ENCODE data around the gene TUNAR. TPM values are rescaled to one million over a fixed set of nuclear protein-coding genes. Genes with fewer than 3 reads are reported as not detected.
"Not testable (repeated sequence)": the region's sequence is repeated elsewhere in the genome, so short reads cannot be mapped to it uniquely, and the experiment has no call there.

The TUNAR gene
- total RNA-seq, 1 donor from 2014 or later, result not detected

- intact Hi-C loops (cut with DNase I), result no loop called here
- H3K4me1 ChIP-seq, result no peaks in the 10 kb centered on the region
These were observed 81.5 kb downstream of the TUNAR start for GRCh38 chr14:95958105-95958504.

GRCh38 chr14:95959317-95959716 is 82.7 kb downstream of the TUNAR start:
- Histone ChIP-seq H3K4me3 (no peak overlapping the region), H3K36me3 (no peaks in the 10 kb centered on the region), H3K27ac (no peak overlapping the region), H3K4me1 (no peaks in the 10 kb centered on the region), H3K27me3 (no peaks in the 10 kb centered on the region), H3K9me3 (no peaks in the 10 kb centered on the region)
- TF ChIP-seq CTCF (IDR thresholded peaks at IDR 0.05), result no peak
- no peak for DNase-seq (ENCODE audit: low spot score in 2 of 2)
- intact Hi-C loops (cut with DNase I), result no loop called here

More at GRCh38 chr14:95958105-95958504, 81.5 kb downstream of the TUNAR start:
- TF ChIP-seq CTCF (IDR thresholded peaks at IDR 0.05), result no peak
- Histone ChIP-seq H3K36me3 (no peaks in the 10 kb centered on the region), H3K27me3 (no peaks in the 10 kb centered on the region), H3K27ac (no peak overlapping the region), H3K4me3 (no peak overlapping the region), H3K9me3 (no peaks in the 10 kb centered on the region)
- DNase-seq (ENCODE audit: low spot score in 2 of 2), result no peak

- intact Hi-C loops (cut with DNase I), result no loop called here
- H3K36me3 ChIP-seq, result no peaks in the 10 kb centered on the region
- no peak overlapping the region for H3K4me3 ChIP-seq
- H3K4me1 ChIP-seq, result no peaks in the 10 kb centered on the region
- DNase-seq (ENCODE audit: low spot score in 2 of 2), result no peak
- no peaks in the 10 kb centered on the region for H3K9me3 ChIP-seq
- H3K27ac ChIP-seq, result no peak overlapping the region
- no peaks in the 10 kb centered on the region for H3K27me3 ChIP-seq
- no peak for TF ChIP-seq CTCF (IDR thresholded peaks at IDR 0.05)
These were observed 84.8 kb downstream of the TUNAR start for GRCh38 chr14:95961481-95961880.

GRCh38 chr14:95964901-95965300 is 88.3 kb downstream of the TUNAR start:
- Histone ChIP-seq H3K4me1 (no peaks in the 10 kb centered on the region), H3K4me3 (no peak overlapping the region), H3K9me3 (no peaks in the 10 kb centered on the region), H3K27ac (no peak overlapping the region), H3K27me3 (no peaks in the 10 kb centered on the region), H3K36me3 (no peaks in the 10 kb centered on the region)
- intact Hi-C loops (cut with DNase I), result no loop called here
- no peak for DNase-seq (ENCODE audit: low spot score in 2 of 2)
- no peak for TF ChIP-seq CTCF (IDR thresholded peaks at IDR 0.05)

GRCh38 chr14:95968048-95968447 is 91.4 kb downstream of the TUNAR start:
- H3K36me3 ChIP-seq; H3K27me3 ChIP-seq; H3K4me1 ChIP-seq; intact Hi-C loops (cut with DNase I); H3K9me3 ChIP-seq; DNase-seq (ENCODE audit: low spot score in 2 of 2); H3K4me3 ChIP-seq; H3K27ac ChIP-seq: not testable (repeated sequence)

Other genes with a start within 250 kb of the TUNAR start
- gene TCL1B, start 190.4 kb upstream of the TUNAR start, total RNA-seq, result not detected
- not detected for gene TCL1A, start 162.7 kb upstream of the TUNAR start, total RNA-seq
- gene C14orf132, start 162.5 kb downstream of the TUNAR start, total RNA-seq, result 23.9 TPM